BE2C (cell line): Measurements from ENCODE around the gene COPE.
"Not testable (repeated sequence)": the region's sequence is repeated elsewhere in the genome, so short reads cannot be mapped to it uniquely, and the experiment has no call there.

Experiments
- DNase-seq: peaks from one replicate; pipeline ENCODE4 v3.0.0-alpha.2; 2020
- H3K27me3 ChIP-seq: fragments of 250-450 bp; sonication (Bioruptor Pico); 2 replicates; pipeline ENCODE4 v1.5.1; 2020; ENCODE audit warnings: mild to moderate bottlenecking
- H3K36me3 ChIP-seq: fragments of 250-450 bp; sonication (Bioruptor Pico); 2 replicates; pipeline ENCODE4 v1.5.1; 2020; ENCODE audit warnings: mild to moderate bottlenecking
- H3K4me1 ChIP-seq: fragments of 250-450 bp; sonication (Bioruptor Pico); 2 replicates; pipeline ENCODE4 v1.5.1; 2020
- H3K4me3 ChIP-seq: 2 replicates; pipeline ENCODE4 v1.5.1; 2011; ENCODE audit warnings: low read depth, low read length
- H3K9me3 ChIP-seq: fragments of 250-450 bp; sonication (Bioruptor Pico); 2 replicates; pipeline ENCODE4 v1.5.1; 2020
- TF ChIP-seq, protein P1 (sequence below): IDR thresholded peaks from 2 replicates; pipeline ENCODE4 v1.5.1; 2012; ENCODE audit warnings: mild to moderate bottlenecking, low read depth, low read length

COPE gene

GRCh38 chr19:18960370-18960769 lies 41.2 kb upstream of the COPE start:
- H3K4me3 ChIP-seq = no peak overlapping the region
- no peaks in the 10 kb centered on the region for H3K36me3 ChIP-seq
- no peak for DNase-seq
- no peaks in the 10 kb centered on the region for H3K4me1 ChIP-seq
- no peaks in the 10 kb centered on the region for H3K27me3 ChIP-seq
- TF ChIP-seq, protein P1, sequence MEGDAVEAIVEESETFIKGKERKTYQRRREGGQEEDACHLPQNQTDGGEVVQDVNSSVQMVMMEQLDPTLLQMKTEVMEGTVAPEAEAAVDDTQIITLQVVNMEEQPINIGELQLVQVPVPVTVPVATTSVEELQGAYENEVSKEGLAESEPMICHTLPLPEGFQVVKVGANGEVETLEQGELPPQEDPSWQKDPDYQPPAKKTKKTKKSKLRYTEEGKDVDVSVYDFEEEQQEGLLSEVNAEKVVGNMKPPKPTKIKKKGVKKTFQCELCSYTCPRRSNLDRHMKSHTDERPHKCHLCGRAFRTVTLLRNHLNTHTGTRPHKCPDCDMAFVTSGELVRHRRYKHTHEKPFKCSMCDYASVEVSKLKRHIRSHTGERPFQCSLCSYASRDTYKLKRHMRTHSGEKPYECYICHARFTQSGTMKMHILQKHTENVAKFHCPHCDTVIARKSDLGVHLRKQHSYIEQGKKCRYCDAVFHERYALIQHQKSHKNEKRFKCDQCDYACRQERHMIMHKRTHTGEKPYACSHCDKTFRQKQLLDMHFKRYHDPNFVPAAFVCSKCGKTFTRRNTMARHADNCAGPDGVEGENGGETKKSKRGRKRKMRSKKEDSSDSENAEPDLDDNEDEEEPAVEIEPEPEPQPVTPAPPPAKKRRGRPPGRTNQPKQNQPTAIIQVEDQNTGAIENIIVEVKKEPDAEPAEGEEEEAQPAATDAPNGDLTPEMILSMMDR = no peak
- H3K9me3 ChIP-seq = no peaks in the 10 kb centered on the region

GRCh38 chr19:18955042-18955441 lies 35.9 kb upstream of the COPE start:
- TF ChIP-seq, protein P1 = no peak
- DNase-seq = no peak
- Histone ChIP-seq H3K4me3 (no peak overlapping the region), H3K27me3 (no peaks in the 10 kb centered on the region), H3K4me1 (no peaks in the 10 kb centered on the region), H3K9me3 (no peaks in the 10 kb centered on the region), H3K36me3 (no peaks in the 10 kb centered on the region)

- Histone ChIP-seq H3K4me3 (no peak overlapping the region), H3K9me3 (no peaks in the 10 kb centered on the region), H3K4me1 (no peaks in the 10 kb centered on the region), H3K27me3 (no peaks in the 10 kb centered on the region), H3K36me3 (no peaks in the 10 kb centered on the region)
- no peak for DNase-seq
- TF ChIP-seq, protein P1 = no peak
Measured at GRCh38 chr19:18954094-18954493, 34.9 kb upstream of the COPE start.

- H3K9me3 ChIP-seq, H3K4me3 ChIP-seq, H3K36me3 ChIP-seq, DNase-seq, H3K27me3 ChIP-seq, H3K4me1 ChIP-seq: not testable (repeated sequence)
Measured at GRCh38 chr19:18952364-18953003, 33.3 kb upstream of the COPE start.

DNA sequence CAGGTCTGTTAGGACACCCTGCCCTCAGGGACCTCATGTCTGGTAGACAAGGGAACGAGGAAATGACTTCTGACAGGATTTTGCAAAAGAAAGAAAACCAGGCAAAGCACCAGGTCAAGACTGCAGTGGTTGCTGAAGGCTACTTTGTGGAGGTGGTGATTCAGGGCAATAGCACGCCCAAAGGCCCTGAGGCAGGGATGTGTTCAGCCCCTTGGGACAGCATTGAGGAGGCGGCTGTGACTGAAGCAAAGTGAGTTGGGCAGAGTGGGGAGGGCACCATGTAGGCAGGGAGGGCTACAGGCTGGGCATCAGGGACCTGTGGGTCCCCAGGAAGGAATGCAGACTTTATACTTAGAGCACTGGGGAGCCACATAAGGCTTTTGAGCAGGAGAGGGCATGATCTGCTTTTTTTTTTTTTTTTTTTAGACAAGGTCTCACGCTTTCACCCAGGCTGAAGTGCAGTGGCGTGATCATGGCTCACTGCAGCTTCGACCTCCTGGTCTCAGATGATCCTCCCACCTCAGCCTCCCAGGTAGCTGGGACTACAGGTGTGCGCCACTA lies 32.6 kb upstream of the COPE start:
- no peak for DNase-seq
- Histone ChIP-seq H3K9me3 (no peaks in the 10 kb centered on the region), H3K36me3 (no peaks in the 10 kb centered on the region), H3K4me1 (no peaks in the 10 kb centered on the region), H3K27me3 (no peaks in the 10 kb centered on the region), H3K4me3 (no peak overlapping the region)
- TF ChIP-seq, protein P1 = no peak

- no peak for DNase-seq
- no peaks in the 10 kb centered on the region for H3K27me3 ChIP-seq
- no peaks in the 10 kb centered on the region for H3K36me3 ChIP-seq
- TF ChIP-seq, protein P1 = no peak
- no peak overlapping the region for H3K4me3 ChIP-seq
- H3K4me1 ChIP-seq = no peaks in the 10 kb centered on the region
- no peaks in the 10 kb centered on the region for H3K9me3 ChIP-seq
Measured at GRCh38 chr19:18949858-18950257, 30.7 kb upstream of the COPE start.
